GM21825 (cell line): ENCODE results near the gene PCGF3.
"Not testable (repeated sequence)": the region's sequence is repeated elsewhere in the genome, so short reads cannot be mapped to it uniquely, and the experiment has no call there.

Source experiments
- ATAC-seq: cut with Tn5 transposase; IDR thresholded peaks from one replicate; pipeline ENCODE4 v1.9.1; 2021; ENCODE audit warnings: mild to moderate bottlenecking, moderate library complexity; ENCODE audit not compliant: unreplicated experiment

The PCGF3 gene

GRCh38 chr4:682490-683172, 23.0 kb upstream of the PCGF3 start:
- no peak for ATAC-seq

GRCh38 chr4:683247-683897, 22.3 kb upstream of the PCGF3 start:
- no peak for ATAC-seq

GRCh38 chr4:683982-684622, 21.5 kb upstream of the PCGF3 start:
- no peak for ATAC-seq

- ATAC-seq = no peak
Measured at GRCh38 chr4:684623-685327, 20.9 kb upstream of the PCGF3 start.

- ATAC-seq = no peak
Measured at GRCh38 chr4:685679-686412, 19.8 kb upstream of the PCGF3 start.

GRCh38 chr4:686413-687040, 19.1 kb upstream of the PCGF3 start:
- no peak for ATAC-seq

- no peak for ATAC-seq
Measured at GRCh38 chr4:687048-687970, 18.3 kb upstream of the PCGF3 start.

- no peak for ATAC-seq
Measured at GRCh38 chr4:687971-688853, 17.4 kb upstream of the PCGF3 start.

- no peak for ATAC-seq
Measured at GRCh38 chr4:688854-689681, 16.6 kb upstream of the PCGF3 start, which contains the start of gene SLC49A3. TSS of gene SLC49A3 (minus strand) at chr4:689151. CDS start at chr4:689127, 24 bp downstream.

GRCh38 chr4:689723-690122, 15.9 kb upstream of the PCGF3 start:
- no peak for ATAC-seq

GRCh38 chr4:692771-693554, 12.7 kb upstream of the PCGF3 start:
- ATAC-seq = no peak

GRCh38 chr4:694341-694940, 11.2 kb upstream of the PCGF3 start:
- ATAC-seq = not testable (repeated sequence)

GRCh38 chr4:699816-700580, 5.6 kb upstream of the PCGF3 start:
- no peak for ATAC-seq

- ATAC-seq = no peak
Measured at GRCh38 chr4:700587-701264, 4.9 kb upstream of the PCGF3 start.

GRCh38 chr4:702618-703048, 3.0 kb upstream of the PCGF3 start:
- ATAC-seq = no peak
